Thymus (tissue), 11 donors: ENCODE results near the gene BCS1L. TPM values are rescaled to one million over a fixed set of nuclear protein-coding genes. Genes with fewer than 3 reads are reported as not detected.

Experiments used
- DNase-seq, 9 donors: peaks; one replicate each; pipeline ENCODE4 v3.0.0-alpha.2; 2013; ENCODE audit warnings: low spot score in 9 of 9, low read depth in 6 of 9, missing footprints in 1 of 9
- H3K27ac ChIP-seq, 2 donors: one replicate each; pipeline ENCODE4 v1.5.1; 2013; ENCODE audit warnings: control low read depth in 1 of 2, low read depth in 1 of 2, low read length in 1 of 2, mild to moderate bottlenecking in 1 of 2, moderate library complexity in 1 of 2
- H3K27me3 ChIP-seq, 2 donors: one replicate each; pipeline ENCODE4 v1.5.1; 2013; ENCODE audit warnings: low read length in 1 of 2; ENCODE audit not compliant: control insufficient read depth in 2 of 2, insufficient read depth in 1 of 2
- H3K36me3 ChIP-seq, 2 donors: one replicate each; pipeline ENCODE4 v1.5.1; 2013; ENCODE audit warnings: low read length in 1 of 2, mild to moderate bottlenecking in 1 of 2, moderate library complexity in 1 of 2; ENCODE audit not compliant: control insufficient read depth in 2 of 2, insufficient read depth in 2 of 2
- H3K4me1 ChIP-seq, 2 donors: one replicate each; pipeline ENCODE4 v1.5.1; 2013; ENCODE audit warnings: low read length in 2 of 2; ENCODE audit not compliant: control insufficient read depth in 2 of 2, insufficient read depth in 2 of 2
- H3K4me3 ChIP-seq, 2 donors: one replicate each; pipeline ENCODE4 v1.5.1; 2013; ENCODE audit warnings: low read length in 2 of 2, control low read depth in 1 of 2, mild to moderate bottlenecking in 1 of 2
- H3K9me3 ChIP-seq, 2 donors: one replicate each; pipeline ENCODE4 v1.5.1; 2013; ENCODE audit warnings: low read length in 1 of 2, mild to moderate bottlenecking in 1 of 2; ENCODE audit not compliant: control insufficient read depth in 2 of 2, insufficient read depth in 1 of 2
- WGBS: extraction: QIAGEN DNeasy Blood & Tissue Kit; methylation state at CpG from one replicate; pipeline ENCODE4 v1.1.7; 2013; 5-methylcytosine and 5-hydroxymethylcytosine counted together
- polyA plus RNA-seq: library from polyadenylated mRNA; stranded (reverse); fragments of 200-250 nt; gene quantifications from one replicate; pipeline ENCODE4 v1.2.3, GENCODE V29; 2013
- total RNA-seq: library from RNA; stranded (reverse); fragments of 120-200 nt; gene quantifications from one replicate; pipeline ENCODE4 v1.2.4, GENCODE V29; 2013
- donor health status: healthy.

BCS1L gene
- total and polyA plus RNA-seq, 2 donors, result 24.4 to 34.5 TPM

DNA sequence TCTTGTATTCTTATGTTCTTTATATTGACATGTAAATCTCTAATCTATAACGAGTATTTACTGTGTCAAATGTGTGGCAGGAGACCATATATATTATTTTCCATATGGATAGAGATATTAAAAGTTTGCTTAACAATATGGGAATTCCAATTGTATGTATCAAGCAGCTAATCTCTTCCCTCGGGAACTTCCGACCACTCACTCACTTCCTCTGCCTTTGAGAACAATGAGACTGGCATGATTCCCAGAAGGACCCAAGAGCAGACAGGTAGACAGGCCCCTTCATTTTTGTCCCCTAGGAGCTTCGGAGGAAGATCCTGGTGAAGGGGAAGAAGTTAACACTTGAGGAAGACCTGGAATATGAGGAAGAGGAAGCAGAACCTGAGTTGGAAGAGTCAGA is 27.6 kb upstream of the BCS1L start:
- Histone ChIP-seq H3K27me3 (no peaks in the 10 kb centered on the region), H3K4me3 (no peak overlapping the region), H3K9me3 (no peaks in the 10 kb centered on the region), H3K36me3 (peaks cover 30 to 34% of the 10 kb centered on the region in 2 donors), H3K27ac (no peak overlapping the region), H3K4me1 (no peaks in the 10 kb centered on the region)
- no peak for DNase-seq
- 86% methylated on average over 4 of the region's 4 CpGs for WGBS

DNA sequence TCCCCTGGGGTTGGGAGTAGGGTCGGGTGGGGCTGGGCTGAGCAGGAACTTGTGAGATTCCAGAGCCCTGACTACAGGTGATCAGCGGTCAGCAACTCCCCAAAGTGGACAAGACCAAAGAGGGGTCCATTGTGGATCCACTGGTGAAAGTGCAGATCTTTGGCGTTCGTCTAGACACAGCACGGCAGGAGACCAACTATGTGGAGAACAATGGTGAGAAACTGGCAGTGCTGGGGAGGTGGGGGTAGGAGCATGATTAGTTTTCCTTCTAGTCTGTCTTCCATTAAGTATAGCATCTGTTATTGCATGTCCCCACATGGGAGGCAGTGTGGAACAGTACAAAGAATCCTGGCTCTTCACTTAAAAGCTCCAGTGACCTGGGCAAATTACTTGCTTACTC is 23.8 kb upstream of the BCS1L start:
- 97% methylated on average over 5 of the region's 5 CpGs for WGBS
- Histone ChIP-seq H3K9me3 (no peaks in the 10 kb centered on the region), H3K36me3 (peaks cover 62 to 65% of the 10 kb centered on the region in 2 donors), H3K27me3 (no peaks in the 10 kb centered on the region), H3K4me3 (no peak overlapping the region), H3K4me1 (no peaks in the 10 kb centered on the region), H3K27ac (no peak overlapping the region)
- no peak for DNase-seq

DNA sequence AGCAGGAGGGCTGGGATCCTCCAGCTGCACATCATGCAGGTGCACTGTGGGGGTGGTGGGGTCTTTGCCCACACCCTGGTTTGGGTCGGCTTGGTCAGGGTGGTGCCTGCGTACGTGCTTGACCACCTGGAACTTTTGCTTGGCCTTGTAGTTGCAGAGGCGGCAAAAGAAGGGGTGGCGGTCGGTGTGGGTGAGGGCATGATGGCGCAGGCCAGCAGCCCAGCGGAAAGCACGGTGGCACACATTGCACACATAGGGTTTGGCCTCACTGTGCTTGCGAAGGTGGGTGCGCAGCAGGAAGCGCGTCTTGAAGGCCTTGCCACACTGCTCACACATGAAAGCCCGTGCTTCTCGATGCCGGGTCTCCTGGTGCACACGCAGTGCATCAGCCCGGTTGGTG is 21.1 kb upstream of the BCS1L start:
- Histone ChIP-seq H3K4me1 (no peaks in the 10 kb centered on the region), H3K27me3 (no peaks in the 10 kb centered on the region), H3K27ac (no peak overlapping the region), H3K9me3 (no peaks in the 10 kb centered on the region), H3K4me3 (no peak overlapping the region), H3K36me3 (peaks cover 80 to 87% of the 10 kb centered on the region in 2 donors)
- WGBS, result 98% methylated on average over 18 of the region's 18 CpGs
- DNase-seq, result no peak

DNA sequence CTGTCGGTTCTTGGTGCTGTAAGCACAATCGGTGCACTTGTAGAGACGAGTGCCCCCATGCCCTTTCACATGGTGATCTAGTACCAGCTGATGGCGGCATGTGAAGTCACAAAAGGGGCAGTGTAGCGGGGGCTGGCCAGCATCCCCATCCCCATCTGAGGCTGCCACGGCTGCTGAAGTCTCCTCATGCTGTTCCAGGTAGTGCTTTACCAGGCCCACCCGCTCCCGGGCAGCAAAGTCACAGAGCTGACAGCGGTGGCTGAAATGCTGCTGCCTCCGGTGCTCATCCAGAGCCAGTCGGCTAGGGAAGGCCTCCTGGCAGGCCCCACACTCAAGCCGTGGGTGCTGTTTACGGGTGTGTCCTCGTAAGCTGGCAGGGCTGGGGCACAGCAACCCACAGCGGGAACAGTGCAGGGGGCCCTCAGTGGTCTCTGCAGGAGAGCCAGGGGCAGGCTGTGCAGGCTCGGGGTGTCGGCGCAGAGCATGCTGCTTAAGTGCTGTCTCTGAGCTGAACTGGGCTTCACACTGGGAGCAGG is 17.3 kb upstream of the BCS1L start:
- no peaks in the 10 kb centered on the region for H3K4me1 ChIP-seq
- no peak for DNase-seq
- no peak overlapping the region for H3K4me3 ChIP-seq
- 97% methylated on average over 18 of the region's 18 CpGs for WGBS
- peaks cover 79 to 88% of the 10 kb centered on the region in 2 donors for H3K36me3 ChIP-seq
- H3K9me3 ChIP-seq, result no peaks in the 10 kb centered on the region
- no peak overlapping the region for H3K27ac ChIP-seq
- H3K27me3 ChIP-seq, result no peaks in the 10 kb centered on the region

DNA sequence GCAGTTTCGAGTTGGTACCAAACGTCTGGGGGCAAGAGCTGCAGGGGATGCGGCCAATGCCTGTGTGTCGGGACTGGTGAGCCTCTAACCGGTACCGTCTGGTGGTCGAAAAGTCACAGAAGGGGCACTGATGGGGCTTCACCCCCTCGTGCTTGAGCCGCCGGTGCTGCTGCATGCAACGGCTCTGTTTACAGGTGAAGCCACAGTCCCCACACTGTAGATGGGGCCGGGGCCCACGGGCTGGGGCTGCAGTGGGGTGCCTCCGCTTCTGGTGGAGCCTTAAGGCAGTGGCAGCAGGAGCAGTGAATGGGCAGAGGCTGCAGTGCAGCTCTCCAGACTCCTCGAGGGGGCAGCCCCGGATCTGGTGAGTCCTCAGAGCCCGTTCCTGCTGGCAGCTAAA is 16.7 kb upstream of the BCS1L start:
- no peak for DNase-seq
- Histone ChIP-seq H3K27me3 (no peaks in the 10 kb centered on the region), H3K4me3 (no peak overlapping the region), H3K27ac (no peak overlapping the region), H3K36me3 (peaks cover 78 to 88% of the 10 kb centered on the region in 2 donors), H3K4me1 (no peaks in the 10 kb centered on the region), H3K9me3 (no peaks in the 10 kb centered on the region)
- 97% methylated on average over 17 of the region's 17 CpGs for WGBS

DNA sequence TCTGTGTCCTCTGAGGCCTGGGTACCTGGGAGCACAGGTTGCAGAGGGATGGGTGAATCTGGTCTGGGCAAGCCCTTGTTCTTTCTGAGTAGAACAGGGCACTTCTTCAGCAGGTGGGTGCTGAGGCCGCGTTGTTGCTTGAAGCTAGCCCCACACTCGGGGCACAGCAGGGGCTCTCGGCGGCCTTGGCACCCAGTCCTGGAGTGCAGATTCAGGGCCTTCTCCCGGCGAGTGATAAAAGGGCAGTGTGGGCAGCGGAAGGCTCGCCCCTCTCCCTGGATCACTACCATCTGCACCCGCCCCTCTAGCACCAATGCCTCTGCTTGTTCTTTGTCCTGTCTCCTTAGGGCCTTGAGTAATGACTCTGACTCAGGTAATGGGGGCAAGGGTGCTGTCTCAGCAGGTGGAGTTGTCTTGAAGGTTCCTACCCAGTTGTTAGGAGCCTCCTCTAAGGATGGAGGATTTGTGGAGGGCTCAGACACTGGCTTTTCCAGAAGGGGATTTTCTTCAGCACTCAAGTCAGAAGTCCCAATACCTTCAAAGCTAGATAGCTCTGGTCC is 15.7 kb upstream of the BCS1L start:
- 98% methylated on average over 10 of the region's 10 CpGs for WGBS
- H3K27ac ChIP-seq, result no peak overlapping the region
- peaks cover 77 to 87% of the 10 kb centered on the region in 2 donors for H3K36me3 ChIP-seq
- no peaks in the 10 kb centered on the region for H3K4me1 ChIP-seq
- H3K4me3 ChIP-seq, result no peak overlapping the region
- H3K27me3 ChIP-seq, result no peaks in the 10 kb centered on the region
- no peak for DNase-seq
- no peaks in the 10 kb centered on the region for H3K9me3 ChIP-seq

DNA sequence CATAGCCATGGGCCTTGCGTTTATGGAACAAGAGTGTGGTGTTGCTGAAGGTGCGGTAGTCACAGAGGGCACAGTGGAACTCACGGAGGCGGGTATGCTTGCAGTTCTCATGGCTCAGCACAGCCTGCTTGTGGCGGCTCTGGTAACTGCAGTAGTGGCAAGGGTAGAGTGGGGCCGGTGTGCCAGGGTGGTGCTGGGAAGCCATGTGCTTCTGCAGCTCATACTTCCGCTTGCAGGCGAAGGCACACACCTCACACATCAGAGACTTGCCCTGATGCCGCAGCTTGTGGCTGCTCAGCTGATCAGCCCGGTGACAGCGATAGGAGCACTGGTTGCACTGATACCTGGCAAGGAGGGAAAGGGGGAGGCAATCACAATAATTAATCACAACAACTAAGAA is 14.8 kb upstream of the BCS1L start:
- Histone ChIP-seq H3K9me3 (no peaks in the 10 kb centered on the region), H3K4me3 (no peak overlapping the region), H3K27me3 (no peaks in the 10 kb centered on the region), H3K4me1 (no peaks in the 10 kb centered on the region), H3K27ac (no peak overlapping the region), H3K36me3 (peaks cover 80 to 89% of the 10 kb centered on the region in 2 donors)
- DNase-seq, result no peak
- WGBS, result 98% methylated on average over 11 of the region's 11 CpGs

DNA sequence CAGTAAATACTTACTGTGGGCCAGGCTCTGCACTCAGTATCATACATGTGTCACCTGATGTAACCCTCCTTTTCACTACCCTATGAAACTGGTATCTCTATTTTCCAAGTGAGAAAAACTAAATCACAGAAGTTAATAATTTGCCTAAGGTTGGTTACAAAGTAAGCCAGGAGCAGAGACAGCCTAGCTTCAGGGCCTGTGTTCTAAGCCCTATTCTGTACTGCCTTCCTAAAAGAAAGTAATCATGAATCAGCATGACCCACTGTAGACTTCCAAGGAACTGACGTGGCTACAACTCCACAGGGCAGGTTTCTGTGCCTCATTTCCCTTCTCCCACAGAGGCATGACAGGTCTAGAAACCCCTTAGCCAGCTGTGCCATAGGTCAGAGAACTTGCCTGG is 14.4 kb upstream of the BCS1L start:
- H3K27ac ChIP-seq, result no peak overlapping the region
- no peak for DNase-seq
- 98% methylated on average over 1 of the region's 1 CpG for WGBS

DNA sequence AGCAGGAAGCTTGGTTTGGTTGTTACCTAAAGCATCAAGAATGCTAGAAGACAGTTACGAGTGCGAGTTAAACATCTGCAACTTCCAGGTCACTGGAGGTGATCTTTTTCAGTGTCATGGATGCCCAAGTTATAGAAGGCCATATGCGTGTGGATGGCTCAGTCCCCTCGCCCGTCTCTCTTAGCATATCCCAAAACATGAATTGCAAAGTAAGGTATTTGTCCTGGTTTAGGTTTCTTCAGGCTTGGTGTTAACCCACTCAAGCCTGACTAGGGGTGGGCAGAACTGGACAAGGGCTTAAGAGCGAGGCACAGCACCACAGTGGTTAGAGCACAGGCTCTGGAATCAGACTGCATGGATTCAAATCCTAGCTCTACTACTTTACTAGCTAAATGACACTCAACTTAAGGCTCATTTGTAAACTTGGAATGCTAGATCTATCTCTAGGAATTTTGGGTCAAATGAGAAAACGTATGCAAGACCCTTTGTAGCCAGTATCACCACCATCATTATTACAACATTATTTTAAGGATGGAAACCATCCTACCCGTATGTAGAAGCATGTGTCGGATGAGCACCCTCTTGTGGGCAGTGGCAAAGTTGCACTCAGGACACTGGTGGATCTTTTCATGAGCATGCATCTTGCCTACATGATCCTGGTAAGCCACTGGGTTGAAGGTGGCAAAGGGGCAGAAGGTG is 11.2 kb upstream of the BCS1L start:
- Histone ChIP-seq H3K9me3 (no peaks in the 10 kb centered on the region), H3K4me3 (no peak overlapping the region), H3K27me3 (no peaks in the 10 kb centered on the region), H3K27ac (no peak overlapping the region), H3K4me1 (no peaks in the 10 kb centered on the region), H3K36me3 (peaks cover 65 to 87% of the 10 kb centered on the region in 2 donors)
- 83% methylated on average over 9 of the region's 9 CpGs for WGBS
- DNase-seq, result peak in 7 of 9 donors; percentile 27 to 74 (median 42)

More for the DNA sequence above, 14.4 kb upstream of the BCS1L start:
- peaks cover 78 to 91% of the 10 kb centered on the region in 2 donors for H3K36me3 ChIP-seq
- H3K9me3 ChIP-seq, result no peaks in the 10 kb centered on the region
- H3K4me1 ChIP-seq, result no peaks in the 10 kb centered on the region
- H3K4me3 ChIP-seq, result no peak overlapping the region
- H3K27me3 ChIP-seq, result no peaks in the 10 kb centered on the region
